Left cardiac atrium (tissue), 4 donors: ENCODE data around the gene TUBB6. TPM values are rescaled to one million over a fixed set of nuclear protein-coding genes. Genes with fewer than 3 reads are reported as not detected.

ENCODE experiments used
- ATAC-seq, 2 donors: fragments of 200-7000 bp; cut with Tn5 transposase; one replicate each; pipeline ENCODE4 v1.9.1; 2020; ENCODE audit warnings: mild to moderate bottlenecking in 2 of 2, moderate library complexity in 2 of 2
- DNase-seq: peaks from one replicate; pipeline ENCODE4 v3.0.0-alpha.2; 2020
- intact Hi-C, 2 donors: fragments of 100-400 bp; cut with DNase I; formaldehyde crosslinking; loops; one replicate each; pipeline versions ENCODE4 v1.14.1 to v1.15.1; 2022 to 2023
- total RNA-seq, 2 donors: library from RNA; stranded (reverse); fragmentation: NEBNext Ultra II Directional; extraction: Animal tissue kit (Norgen Biotek cat#: 25700); gene quantifications; one replicate each; pipeline ENCODE4 v1.2.1, GENCODE V29; 2021
- donor health status: DM: no; HTN: yes; CAD: no.
- donor health status: DM: no; HTN: yes; CAD: no; lungs with severe emphysema.
- donor health status: DM: yes; HTN: yes; CAD: no.
- donor health status: Dilated cardiomyopathy.

TUBB6 gene
- total RNA-seq, 2 donors from 2014 or later, result 211 to 254 TPM

DNA sequence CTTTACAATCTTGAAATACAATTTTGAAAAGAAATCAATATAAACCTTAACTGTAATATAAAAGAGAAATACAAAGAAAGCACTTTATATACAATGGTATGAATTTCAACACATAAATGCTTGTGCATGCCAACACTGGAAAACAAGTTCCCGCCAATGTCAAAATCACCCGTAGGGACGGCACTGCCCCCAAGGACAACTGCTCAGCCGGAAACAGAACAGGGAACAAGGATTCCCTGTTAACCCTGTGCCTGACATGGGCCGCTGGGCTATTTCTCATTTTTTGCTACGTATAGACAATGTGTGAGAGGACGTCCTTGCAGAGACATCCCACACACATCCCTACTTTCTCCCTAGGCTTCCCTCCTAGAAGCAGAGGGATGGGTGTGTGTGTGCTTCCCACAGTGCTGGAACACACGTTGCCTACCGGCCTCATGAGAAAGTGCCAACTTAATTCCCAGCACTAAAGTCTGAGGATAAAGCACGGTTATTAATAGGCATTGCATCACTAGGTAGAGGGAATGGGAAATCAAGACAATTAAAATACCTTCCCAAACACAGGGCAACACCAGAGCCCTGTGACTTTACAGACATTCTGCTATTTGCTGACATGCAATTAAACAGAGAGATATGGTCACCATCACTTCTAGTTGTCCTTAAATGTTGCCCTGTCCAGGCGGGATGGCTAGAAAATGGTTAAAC lies 54.6 kb downstream of the TUBB6 start:
- intact Hi-C loops, result no loop called here
- DNase-seq, result peak; percentile 34

DNA sequence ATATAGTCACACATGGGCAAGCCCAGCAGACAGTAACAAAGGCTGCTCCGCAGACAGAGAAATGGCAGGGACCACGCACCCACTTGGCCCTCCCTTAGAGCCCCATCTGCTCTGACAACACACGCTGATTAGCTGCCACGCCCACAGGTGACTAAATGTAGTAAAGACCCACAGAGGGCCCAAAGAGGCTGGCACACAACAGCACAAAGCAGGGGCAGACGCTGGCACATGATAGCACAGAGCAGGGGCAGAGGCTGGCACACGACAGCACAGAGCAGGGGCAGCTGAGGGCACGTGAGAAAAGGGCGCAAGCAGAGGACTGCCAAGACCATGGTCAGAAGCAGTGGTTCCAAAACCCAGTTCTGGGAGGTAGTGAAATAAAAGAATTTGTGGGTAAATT lies 58.3 kb downstream of the TUBB6 start:
- ATAC-seq (peak in 1 of 2 donors; percentile 41), DNase-seq (no peak)
- intact Hi-C loops, result no loop called here

More for the DNA sequence above, 54.6 kb downstream of the TUBB6 start:
- ATAC-seq, result peak; percentile 77 to 86

DNA sequence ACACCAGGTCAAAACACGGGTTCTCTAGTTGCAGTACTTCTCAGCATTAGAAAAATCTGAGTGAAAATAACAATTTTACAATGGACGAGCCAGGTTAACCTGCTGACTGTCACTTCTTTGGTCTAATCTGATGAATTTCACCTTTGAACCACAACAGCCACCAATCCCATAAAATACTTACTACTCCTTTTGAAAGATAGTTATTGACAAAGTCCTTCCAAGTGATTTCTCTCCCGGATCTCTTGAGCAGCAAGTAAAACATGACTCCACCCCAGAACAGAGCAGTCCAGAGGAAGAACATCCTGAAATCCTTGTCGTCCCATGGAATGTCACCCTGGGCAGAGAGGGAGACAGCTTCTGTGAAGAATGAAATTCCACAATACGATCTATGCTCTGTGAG lies 58.7 kb downstream of the TUBB6 start:
- intact Hi-C loops, result no loop called here
- ATAC-seq, result no peak
- DNase-seq, result no peak

DNA sequence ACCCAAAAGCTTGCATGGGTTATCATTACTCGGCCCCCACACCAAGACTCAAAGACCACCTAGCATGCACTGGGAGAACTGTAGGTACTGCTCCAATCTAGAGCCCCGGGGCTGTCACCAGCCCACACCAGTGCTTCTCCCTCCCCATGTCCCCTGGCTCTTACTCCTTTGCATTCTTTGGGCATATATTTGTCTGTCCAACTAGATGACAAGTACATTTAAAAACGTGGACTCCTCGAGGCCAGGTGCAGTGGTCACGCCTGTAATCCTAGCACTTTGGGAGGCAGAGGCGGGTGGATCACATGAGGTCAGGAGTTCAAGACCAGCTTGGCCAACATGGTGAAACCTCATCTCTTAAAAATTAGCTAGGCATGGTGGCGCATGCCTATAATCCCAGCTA lies 61.2 kb downstream of the TUBB6 start:
- intact Hi-C loops, result no loop called here
- no peak for DNase-seq
- ATAC-seq, result no peak

DNA sequence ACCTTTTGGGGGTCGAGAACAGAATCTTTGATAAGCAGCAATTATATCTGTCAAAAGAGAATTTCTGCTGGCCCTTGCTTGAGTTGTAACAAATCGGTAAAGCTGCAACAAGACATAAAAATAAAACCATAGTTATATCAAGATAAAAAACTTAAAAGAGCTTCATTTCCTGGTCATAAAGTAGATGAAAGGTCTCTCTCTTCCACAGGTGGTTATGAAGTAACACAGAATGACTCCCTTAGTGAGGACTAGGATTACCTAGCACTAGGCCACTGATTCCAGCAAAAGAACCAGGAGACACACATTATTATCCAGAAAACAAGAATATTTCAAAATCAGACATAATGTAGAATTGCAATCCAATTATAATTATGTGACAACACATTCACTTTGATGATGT lies 63.5 kb downstream of the TUBB6 start:
- ATAC-seq (no peak), DNase-seq (no peak)
- intact Hi-C loops, result loop anchor here (10.0 kb wide), 2 partner anchors 47 to 87 kb away; no protein-coding TSS in a partner anchor

DNA sequence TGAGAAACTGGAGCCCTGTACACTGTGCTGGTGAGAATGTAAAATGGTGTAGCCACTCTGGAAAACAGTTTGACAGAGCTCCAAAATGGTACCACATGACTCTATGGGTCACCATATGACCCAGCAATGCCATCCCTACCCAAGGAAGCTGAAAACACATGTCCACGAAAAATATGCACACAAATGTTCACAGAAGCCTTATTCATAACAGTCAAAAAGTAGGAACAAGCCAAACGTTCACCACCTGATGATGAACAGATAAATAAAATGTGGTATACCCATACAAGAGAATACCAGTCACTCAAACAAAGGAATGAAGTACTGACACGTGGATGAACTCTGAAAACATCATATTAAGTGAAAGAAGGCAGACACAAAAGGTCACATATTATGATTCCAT lies 64.4 kb downstream of the TUBB6 start:
- DNase-seq (no peak), ATAC-seq (no peak)
- intact Hi-C loops, result loop anchor here (10.0 kb wide), 2 partner anchors 48 to 88 kb away; no protein-coding TSS in a partner anchor

DNA sequence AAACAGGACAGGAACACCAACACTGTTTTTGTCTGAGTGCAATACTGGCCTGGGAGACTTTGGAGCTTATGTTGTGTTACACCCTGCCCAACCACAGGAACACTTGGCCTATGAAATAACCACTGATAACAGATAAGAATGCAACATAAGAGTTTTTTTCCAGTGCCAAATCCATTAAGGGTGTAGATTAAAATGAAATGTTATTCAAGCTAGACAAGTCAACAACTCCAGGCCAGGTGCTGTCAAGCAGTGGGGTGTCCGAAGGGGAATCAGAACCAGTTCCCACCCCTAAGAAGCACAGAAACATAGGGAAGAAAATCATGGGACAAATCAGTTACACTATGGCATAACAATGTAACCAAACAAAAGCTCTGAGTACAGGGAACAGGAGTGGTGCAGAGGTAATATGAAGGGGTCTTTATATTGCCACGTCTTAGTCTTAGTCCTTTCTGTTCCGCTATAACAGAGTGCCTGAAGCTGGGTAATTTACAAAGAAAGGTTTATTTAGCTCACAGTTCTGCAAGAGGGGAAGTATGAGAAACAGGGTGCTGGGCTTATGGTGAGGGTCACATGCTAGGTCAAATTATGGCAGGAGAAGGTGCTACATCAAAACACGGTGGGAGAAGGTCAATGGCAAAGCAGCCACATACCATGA lies 65.2 kb downstream of the TUBB6 start:
- intact Hi-C loops, result loop anchor here (10.0 kb wide), 2 partner anchors 48 to 88 kb away; no protein-coding TSS in a partner anchor

GRCh38 chr18:12373771-12374116 lies 65.7 kb downstream of the TUBB6 start:
- DNase-seq, result no peak
- intact Hi-C loops, result loop anchor here (10.0 kb wide), 2 partner anchors 49 to 89 kb away; no protein-coding TSS in a partner anchor
- no peak for ATAC-seq

More for the DNA sequence above, 65.2 kb downstream of the TUBB6 start:
- no peak for ATAC-seq
- DNase-seq, result no peak

DNA sequence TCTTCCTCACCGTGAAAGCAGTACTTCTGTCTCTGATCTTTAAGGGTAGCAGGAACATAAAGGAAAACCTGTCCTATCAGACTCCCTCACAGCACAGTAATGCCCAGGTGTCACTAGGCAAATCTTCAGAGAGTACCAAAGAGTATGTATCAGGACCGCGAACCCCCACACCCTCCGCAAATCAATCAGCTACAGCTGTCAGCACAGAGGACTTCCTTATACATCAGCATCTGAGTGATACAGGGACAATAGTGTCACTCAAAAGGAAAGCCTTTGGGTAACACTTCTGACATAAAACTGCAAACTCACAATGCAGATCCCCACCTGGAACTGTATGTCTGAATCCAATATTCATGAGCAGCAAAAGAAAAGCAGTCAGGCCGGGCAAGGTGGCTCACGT lies 66.4 kb downstream of the TUBB6 start:
- no peak for ATAC-seq
- intact Hi-C loops, result loop anchor here (10.0 kb wide), 2 partner anchors 50 to 90 kb away; no protein-coding TSS in a partner anchor
- no peak for DNase-seq

Other genes with a start within 250 kb of the TUBB6 start
- gene ANKRD62, start 214.4 kb upstream of the TUBB6 start, total RNA-seq, result not detected
- gene CIDEA, start 53.9 kb upstream of the TUBB6 start, total RNA-seq, result 10 to 100 TPM; 11.4 to 17.2 TPM
- 10 to 100 TPM; 62.5 to 92.2 TPM for gene AFG3L2, start 69.0 kb downstream of the TUBB6 start, total RNA-seq
- gene PRELID3A, start 99.7 kb downstream of the TUBB6 start, total RNA-seq, result 1 to 10 TPM; 1.7 to 2.2 TPM